ENCODE data around the gene LDLRAD4.

- TF ChIP-seq POLR2AphosphoS5 (IDR thresholded peaks at IDR 0.05; ENCODE audit: low read depth) (no peak), CTCF (IDR thresholded peaks at IDR 0.05; ENCODE audit: insufficient read depth, low read length) (no peak), GABPA (IDR thresholded peaks at IDR 0.05; ENCODE audit: low read depth) (no peak), REST (IDR thresholded peaks at IDR 0.05; ENCODE audit: insufficient replicate concordance, low read depth) (no peak)
These were observed 42.8 kb upstream of the LDLRAD4 start for GRCh38 chr18:13175754-13176210.

Measured in HL-60 (cell line).